SKM-1 treated with dmso at 0.1 percent for 144 hours (cell line): ENCODE results near the gene BROX.
"Not testable (repeated sequence)": the region's sequence is repeated elsewhere in the genome, so short reads cannot be mapped to it uniquely, and the experiment has no call there.

Experiments used
- DNase-seq: peaks from one replicate; lab custom pipeline; 2025; ENCODE audit not compliant: unreplicated experiment; lab: John Stamatoyannopoulos, UW

BROX gene

DNA sequence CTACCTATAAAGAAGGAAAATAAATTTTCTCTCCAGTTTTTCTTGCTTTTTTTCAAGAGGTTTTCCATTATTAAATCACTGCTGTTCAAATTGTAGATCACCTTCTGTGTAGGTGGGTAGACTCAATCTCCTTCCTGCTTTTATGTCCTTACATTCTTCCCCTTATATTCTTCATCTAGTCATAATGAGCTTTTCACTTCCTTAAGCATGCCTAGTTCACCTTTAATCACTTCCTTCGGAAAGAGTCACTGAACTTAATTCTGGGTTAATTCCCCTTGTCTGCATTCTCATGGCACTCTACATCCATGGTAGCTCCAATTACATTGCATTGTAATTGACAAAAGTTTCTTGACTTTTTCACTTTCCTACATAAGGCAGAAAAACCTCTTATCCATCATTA lies 18.5 kb downstream of the BROX start:
- DNase-seq: no peak

DNA sequence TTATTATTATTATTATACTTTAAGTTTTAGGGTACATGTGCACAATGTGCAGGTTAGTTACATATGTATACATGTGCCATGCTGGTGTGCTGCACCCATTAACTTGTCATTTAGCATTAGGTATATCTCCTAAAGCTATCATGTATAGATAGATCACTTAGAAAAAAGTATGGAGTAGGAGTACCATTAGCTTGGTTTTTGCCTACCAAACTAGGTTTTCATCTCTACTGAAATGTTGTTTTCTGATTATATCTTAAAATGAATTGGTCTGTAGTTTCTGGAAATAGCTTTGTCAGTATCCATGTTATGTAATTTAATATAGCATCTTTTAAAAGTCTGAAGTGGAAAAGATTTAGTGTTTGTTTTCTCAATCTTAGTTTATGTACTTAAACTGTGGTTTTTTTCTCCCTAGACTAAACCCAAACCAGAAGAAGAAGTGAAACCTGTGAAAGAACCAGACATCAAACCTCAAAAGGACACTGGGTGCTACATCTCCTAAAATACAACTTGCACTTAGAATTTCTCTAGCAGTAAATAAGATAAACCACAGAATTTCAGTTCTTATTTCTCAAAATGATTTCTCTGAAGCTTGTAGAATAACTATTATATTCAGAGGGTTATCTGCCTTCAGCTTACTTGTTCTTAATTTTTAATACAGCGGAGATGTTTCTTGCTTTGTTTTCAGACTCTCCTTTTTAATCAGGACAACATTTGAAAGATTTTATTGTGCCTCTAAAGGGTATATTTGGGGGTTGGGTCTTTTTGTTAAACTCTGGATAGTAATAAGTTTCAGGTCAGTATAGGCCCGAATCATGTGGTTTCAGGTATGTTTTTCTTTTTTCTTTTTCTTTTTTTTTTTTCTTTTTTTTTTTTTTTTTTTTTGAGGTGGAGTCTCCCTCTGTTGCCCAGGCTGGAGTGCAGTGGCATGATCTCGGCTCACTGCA lies 20.1 kb downstream of the BROX start:
- peak; percentile 47 for DNase-seq

DNA sequence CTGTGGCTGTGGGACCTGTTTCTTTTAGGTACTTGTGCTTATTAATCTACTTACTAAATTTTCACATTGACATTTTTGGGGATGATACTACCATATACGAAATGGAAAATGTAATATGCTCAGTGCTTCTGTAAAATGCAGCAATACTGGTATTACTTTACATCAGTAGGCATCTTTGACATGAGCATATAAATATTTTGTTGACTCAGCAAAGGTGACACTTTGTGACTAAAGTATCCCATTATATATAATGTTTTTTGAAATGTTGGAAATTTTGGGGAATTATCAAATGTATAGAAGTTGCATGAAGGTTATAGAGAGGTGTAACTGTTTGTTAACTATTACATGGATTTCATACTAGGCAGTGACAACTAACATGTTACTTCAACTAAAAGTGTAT lies 22.4 kb downstream of the BROX start:
- DNase-seq: no peak

DNA sequence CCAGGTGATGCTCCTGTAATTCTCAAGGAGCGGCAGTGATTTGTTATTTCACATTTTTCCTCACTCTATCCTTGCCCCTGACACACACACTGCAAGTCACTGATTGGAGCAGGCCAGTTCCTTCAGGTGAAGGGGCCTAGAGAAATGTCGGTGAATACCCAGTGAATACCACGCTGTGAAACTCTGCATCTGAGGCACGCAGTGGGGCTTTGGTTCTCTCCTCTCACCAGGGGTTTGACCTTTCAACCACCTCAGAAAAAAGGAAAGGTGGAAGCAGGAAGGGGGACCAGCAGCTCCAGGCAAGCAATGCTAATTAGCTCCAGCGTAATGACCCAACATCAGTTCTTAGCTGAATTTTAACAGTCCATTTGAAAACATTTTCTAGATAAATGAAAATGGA lies 24.1 kb downstream of the BROX start:
- no peak for DNase-seq

DNA sequence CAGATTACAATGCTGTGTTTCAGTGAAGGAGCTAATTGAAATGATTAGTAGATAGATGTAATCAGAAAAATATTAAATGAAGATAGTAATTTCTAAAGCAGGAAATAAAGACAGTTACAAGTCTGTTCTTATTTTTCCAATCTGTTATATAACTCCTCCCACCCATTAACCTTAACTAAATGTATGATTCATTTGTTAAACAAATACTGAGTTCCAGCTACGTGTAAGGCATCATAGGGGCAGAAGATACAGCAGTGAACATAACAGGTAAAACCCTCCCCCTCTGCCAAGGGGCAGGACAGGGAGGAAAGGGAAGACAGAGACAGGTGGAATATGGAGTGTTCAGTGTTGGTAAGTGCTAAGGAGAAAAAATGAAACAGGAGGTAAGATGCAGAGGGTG lies 24.6 kb downstream of the BROX start, which contains the start of gene FAM177B:
FAM177B (plus strand) TSS at position 231 of the 400 bp plus-strand sequence. CDS start 9,344 bp downstream, outside the sequence.
- no peak for DNase-seq

DNA sequence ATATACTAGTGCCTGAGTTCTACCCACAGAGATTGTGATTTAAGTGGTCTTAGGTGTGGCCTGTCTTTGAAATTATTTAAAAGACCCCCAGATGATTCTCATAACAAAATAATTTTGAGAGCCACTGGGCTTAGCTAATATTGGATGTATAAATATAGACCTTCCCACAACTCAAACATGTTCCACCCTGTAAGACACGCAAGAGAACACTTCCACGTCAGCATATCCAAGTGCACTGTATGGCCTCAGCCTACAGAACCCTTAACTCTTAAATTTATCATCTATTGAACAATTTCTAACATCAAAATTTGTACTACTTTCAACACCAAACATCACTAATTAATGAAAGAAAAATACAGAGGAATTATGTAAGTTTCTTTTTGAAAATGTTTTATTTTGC lies 27.1 kb downstream of the BROX start:
- DNase-seq: no peak

DNA sequence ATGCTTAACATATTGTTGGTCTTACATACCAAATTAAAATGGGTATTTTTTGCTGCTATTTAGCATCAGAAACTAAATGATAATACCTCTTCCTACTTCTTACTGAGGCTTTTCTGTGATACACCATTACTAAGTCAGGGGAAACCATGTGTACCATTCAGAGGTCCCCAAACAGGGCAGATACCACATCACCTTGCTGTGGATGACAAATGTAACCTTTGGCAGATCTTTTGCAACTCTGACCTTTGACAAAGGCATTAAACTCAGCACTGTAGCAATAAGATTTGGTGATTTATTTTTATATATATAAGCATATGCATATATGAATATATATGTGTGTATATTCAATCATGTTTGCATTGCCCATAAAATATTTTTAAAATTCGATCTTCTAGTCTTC lies 27.6 kb downstream of the BROX start:
- no peak for DNase-seq

DNA sequence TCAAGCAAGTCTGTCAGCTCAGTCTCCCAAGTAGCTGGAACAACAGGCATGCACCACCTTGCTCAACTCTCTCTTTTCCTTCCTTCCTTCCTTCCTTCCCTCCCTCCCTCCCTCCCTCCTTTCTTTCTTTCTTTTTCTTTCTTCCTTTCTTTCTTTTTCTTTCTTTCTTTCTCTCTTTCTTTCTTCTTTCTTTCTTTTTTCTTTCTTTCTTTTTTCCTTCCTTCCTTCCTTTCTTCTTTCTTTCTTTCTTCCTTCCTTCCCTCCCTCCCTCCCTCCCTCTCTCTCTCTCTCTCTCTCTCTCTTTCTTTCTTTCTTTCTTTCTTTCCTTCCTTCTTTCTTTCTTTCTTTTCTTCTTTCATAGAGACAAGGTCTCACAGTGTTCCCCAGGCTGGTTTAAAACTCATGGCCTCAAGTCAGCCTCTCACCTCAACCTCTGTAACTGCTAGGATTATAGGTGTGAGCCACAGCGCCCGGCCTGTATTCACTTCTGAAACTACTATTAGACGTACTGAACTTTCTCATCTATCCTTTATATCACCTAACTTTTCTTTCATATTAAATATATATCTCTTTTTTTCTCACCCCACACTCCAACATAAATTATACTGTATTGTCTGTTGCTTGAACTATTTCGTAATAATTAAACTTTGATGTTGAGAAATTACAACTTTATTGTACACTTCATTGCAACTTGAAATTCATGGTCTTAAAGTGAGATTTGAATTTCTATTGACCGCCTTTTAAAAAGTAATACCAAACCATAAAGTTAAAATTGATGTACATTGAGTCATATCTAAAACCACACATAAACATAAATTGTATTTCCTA lies 29.5 kb downstream of the BROX start:
- DNase-seq: not testable (repeated sequence)

DNA sequence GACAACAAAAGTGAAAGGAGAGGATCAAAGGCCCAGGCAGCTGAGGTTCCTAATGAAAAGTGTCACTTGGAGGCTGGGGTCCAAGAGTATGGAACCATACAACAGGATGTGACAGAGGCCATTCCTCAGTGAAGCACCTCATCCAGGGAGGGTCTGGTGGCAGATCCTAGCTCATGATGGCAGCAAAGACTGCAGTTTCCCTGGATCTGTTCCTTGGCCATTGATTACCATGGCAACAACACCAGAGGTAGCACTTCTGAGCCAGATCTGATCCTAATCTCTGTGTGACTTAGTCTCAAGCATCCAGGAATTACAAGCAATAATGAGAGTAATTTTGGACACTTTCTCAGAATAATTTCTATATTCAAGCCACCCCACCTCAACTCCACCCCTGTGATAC lies 37.6 kb downstream of the BROX start:
- DNase-seq: no peak

DNA sequence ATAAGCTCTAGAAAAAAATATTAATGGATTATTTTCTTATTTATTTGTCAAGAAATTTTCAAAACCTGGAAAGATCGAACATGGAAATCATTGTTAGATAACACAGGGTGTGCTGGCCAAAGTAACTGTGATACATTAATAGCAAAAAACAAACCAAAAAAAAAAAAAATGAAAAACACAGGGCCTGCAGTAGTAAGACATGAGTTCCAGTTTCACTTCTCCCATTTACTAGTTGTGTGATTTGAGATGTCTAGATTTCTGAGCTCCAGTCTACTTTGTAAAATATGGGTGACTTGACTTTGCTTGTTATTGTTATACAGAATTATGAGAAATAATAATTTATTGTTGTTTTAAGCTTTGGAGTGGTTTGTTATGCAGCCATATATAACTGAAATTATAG lies 38.3 kb downstream of the BROX start:
- DNase-seq: no peak

DNA sequence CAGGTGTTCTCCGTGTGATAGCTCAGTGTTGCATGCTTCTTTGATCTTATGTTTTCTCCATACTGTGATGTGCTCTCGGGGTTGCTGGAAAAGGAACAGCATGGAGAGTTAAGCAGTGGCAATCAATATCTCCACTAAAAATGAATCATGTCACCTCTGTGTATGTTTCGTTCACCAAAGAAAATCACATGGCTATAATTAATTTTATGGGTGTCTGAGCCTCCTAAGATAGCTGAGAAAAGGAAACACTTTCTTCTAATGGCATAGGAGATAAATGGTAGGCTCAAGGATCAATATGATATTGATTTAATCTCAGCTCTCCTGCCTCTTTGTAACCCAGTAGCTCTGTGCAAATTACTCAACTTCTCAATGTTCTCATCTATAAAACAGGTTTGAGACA lies 38.9 kb downstream of the BROX start:
- DNase-seq: no peak

DNA sequence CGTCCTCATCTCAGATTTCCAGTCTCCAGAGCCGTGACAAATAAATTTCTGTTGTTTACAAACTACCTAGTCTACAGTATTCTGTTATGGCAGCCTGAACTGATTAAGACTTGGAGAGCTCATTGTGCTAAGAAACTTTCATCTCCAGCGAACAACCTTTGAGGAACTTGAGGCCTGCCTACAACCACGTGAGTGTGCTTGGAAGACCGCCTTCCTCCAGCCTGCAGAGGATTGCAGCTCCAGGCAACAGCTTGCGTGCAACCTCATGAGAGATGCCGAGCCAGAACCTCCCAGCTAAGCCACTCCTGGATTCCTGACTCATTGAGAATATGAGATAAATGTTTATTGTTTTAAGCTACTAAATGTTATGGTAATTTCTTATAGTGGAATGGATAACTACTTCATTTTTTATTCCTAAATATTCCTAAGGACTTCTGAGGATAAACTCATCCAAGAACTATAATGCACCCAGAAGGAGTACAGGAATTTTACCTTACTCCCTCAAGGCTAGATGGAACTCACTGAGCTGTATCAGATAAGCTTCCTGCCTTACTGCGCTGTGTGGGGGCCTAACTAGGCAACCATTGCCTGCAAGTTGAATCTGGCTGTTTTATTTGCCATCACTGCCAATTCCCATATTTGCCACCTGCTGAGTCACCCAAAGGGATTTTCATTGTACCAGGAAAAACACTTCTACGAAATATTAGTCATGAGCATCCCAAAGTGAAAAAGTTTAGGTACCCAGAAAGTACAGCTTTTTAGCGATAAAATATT lies 42.2 kb downstream of the BROX start:
- no peak for DNase-seq

DNA sequence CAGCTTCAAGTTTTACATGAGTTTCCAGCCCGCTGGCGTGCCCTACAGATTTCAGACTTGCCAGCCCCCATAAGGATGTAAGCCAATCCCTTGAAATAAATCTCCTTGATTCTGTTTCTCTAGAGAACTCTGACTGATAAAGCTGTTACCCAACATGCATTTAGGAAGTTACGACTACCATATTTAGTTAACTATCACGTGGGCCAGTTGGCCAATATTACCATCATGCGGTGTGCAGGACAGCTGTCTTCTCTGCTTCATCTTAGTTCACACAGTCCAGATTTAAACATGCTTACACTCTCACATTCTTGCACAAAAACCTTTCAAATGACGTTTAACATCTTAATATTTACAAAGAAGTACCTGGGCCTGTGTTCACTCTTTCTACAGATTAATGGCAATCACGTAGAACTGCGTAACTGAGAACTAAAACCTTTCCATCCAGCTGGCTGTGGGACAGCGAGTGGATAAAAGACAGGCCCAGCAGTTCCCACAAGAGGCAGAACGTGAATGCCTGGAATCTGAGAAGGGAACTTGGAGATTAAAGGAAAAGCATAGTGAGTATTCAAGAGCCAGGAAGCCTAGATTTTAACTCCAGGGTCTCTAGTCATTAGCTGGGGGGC lies 45.4 kb downstream of the BROX start:
- DNase-seq: no peak

DNA sequence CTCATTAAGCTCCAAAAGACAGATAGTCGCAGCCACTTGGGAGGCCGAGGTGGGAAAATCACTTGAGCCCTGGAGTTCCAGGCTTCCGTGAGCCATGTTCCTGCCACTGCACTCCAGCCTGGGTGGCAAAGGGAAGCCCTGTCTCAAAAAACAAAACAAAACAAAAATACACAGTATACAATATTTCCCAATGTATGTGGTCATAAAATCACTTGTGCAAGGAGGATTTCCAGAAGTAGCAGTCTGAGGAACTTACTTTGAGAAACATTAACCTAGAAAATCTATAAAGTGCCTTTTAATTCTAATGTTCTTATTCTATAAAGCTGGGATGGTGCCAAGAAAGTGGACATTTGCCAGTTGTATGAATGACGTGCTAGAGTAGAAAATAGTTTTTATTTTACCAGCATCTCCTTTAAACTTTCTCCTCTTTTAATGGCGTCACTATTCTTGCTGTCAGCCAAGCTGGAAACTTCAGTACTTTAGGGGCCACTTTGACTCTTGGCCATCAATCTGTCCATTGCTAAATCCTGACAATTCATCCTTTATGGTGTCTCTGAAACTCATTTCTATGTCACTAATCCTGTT lies 47.2 kb downstream of the BROX start:
- no peak for DNase-seq

DNA sequence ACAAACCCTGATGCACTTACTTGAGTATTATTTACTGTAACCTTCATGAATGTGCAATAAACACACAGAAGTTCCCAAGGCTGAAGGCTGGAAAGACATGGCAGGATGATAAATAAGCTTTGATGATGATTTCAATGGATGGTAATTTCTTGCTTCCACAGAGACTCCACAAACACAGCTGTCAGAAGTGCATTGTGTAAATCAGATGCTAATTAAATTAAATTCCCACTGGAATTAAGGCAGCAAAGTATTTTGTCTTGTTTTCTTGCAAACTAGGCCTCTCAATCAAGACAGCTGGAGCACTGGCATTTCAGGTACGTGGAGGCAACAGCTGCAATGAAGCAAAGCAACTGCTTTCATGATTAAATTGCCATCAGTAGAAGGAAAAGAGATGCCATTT lies 48.7 kb downstream of the BROX start:
- DNase-seq: no peak

DNA sequence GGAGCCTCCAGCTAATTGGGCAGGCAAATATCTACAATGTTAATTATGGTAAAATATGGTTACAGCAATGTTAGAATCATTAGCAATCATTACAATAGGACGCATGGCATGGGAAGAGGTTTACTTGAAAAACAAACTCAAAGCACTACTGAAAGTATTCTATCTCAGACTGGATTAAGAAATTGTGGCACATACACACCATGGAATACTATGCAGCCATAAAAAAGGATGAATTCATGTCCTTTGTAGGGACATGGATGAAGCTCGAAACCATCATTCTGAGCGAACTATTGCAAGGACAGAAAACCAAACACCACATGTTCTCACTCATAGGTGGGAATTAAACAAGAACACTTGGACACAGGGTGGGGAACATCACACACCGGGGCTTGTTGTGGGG lies 49.8 kb downstream of the BROX start:
- DNase-seq: not testable (repeated sequence)

DNA sequence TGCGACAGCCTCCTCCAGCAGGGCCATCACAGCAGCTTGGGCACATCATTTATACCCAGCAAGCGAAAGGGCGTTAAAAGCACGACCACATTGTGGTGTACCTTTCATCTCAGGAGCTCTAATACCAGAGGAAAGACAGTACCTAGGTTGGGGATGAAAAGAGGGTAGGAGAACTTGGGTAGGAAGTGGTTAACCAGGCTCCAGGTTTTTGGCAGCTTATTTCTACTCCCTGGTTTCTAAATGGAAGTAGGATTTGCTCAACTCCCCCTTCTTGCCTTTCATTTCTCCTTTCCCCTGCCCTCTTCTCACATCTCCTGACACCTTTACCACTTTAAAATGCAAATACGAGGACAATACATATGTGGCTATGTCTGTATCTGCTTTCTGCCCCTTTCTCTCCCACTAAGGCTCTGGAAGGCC lies 54.8 kb downstream of the BROX start:
- DNase-seq: no peak

DNA sequence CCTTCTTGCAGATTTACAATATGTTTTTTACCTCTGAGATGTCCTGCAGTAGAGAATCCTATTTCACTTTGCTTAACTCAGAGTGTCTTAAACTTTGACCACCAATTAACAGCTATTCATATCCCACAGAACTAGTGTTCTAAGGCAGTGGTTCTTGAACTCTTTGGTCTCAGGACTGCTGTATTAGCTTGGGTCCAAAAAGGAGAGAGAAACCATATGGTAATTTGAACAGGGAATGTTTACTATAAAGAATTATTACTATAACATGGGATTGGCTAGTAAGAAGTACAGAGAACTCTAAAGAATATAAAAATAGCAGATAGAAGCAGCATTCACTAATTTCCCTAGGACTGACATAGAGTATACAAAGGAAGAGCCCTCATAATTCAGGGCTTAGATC lies 56.2 kb downstream of the BROX start:
- no peak for DNase-seq

DNA sequence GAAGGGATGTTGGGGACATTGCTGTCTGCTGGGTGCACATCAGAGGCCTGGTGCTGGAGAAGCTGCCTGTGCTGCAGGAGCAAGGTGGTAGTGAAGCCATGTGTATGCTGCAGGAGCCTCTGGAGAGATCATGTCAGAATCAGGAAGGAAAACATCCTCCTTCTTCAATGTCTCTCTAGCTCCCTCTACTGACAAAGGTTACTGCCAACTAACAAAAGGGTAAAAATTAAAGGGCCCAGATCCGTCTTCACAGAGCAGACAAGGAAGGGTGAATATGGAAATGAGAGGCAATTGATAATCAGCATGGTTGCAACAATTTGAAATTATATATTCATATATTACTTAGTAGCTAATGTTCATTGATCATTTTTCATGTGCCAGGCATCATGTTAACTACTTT lies 56.8 kb downstream of the BROX start:
- peak; percentile 19 for DNase-seq

DNA sequence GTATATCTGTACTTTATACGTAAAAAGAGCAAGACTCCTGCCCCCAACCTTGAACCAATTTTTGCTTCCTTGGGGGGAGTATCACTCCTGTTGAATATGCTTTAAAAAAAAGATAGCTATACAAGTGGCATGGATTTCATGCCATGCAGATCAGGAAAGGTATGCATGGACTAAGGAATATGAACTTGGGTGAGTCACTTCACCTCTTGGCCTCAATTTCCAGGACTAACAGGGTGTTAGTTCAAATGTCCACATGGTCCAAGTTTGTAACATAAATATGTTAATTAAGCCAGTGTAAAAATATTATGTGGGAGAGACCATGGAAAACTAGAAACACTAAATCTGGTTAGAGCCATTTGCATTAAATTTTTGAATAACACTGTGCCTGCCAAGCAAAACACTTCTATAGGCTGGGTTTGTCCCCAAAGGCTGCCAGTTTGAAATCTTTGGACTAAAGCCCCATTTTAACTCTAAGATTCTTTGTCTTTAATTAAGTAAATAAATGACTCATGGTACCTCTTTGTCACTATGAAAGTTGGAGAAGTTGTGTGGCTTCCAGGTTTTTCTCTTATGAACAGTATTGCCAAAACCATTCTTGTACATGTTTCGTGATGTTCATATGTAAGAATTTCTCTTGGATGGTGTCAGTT lies 57.7 kb downstream of the BROX start:
- DNase-seq: no peak
